Epidermal melanocyte (primary cell): ENCODE data around the gene BTBD7.

Source experiments
- DNase-seq: peaks from one replicate; pipeline ENCODE4 v3.0.0; 2011; ENCODE audit warnings: low spot score; ENCODE audit not compliant: insufficient read length

The BTBD7 gene

DNA sequence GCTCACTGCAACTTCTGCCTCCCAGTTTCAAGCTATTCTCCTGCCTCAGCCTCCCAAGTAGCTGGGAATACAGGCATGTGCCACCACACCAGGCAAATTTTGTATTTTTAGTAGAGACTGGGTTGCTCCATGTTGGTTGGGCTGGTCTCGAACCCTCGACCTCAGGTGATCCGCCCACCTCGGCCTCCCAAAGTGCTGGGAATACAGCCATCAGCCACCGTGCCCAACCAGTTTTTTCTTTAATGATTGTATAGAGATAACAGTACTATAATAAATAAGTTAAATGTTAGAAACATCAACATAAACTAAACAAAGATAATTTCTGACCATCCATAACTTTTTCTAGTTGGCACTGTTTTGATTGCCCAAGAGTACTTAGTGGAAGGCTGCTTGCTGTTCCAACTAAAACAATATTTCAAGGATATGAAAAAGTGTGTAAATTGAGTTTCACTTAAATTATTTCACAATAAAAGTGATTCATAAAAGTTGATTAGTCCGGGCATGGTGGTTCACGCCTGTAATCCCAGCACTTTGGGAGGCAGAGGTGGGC, 131.6 kb downstream of the BTBD7 start:
- DNase-seq, result no peak

- DNase-seq, result no peak
Observed at GRCh38 chr14:93200553-93200952, 132.3 kb downstream of the BTBD7 start.

GRCh38 chr14:93199031-93199430, 133.8 kb downstream of the BTBD7 start:
- no peak for DNase-seq

- no peak for DNase-seq
Observed at GRCh38 chr14:93195316-93195999, 137.4 kb downstream of the BTBD7 start.
